Measurements from ENCODE around the gene ADRM1. TPM values are rescaled to one million over a fixed set of nuclear protein-coding genes. Genes with fewer than 3 reads are reported as not detected.
A peak's percentile ranks its signal among the peaks of the same experiment; 100 is the strongest.

Gene ADRM1
- total RNA-seq, 2 experiments from 2014 or later = 92.8 to 103 TPM

GRCh38 chr20:62313460-62314338, 10.9 kb downstream of the ADRM1 start:
- Mint-ChIP-seq H3K9me3 (ENCODE audit: low read depth) (no peaks in the 10 kb centered on the region), H3K27ac (no peak overlapping the region), H3K27me3 (no peaks in the 10 kb centered on the region), H3K36me3 (ENCODE audit: low read depth) (peaks cover 4% of the 10 kb centered on the region), H3K4me1 (no peaks in the 10 kb centered on the region), H3K4me3 (no peak overlapping the region)
- intact Hi-C loops (cut with DNase I, micrococcal nuclease) = no loop called here
- POLR2A ChIA-PET = no interaction called here
- no peak for ATAC-seq
- CTCF ChIA-PET = interaction anchor here (0.8 kb wide), 1 partner anchor 80 kb away, joined by 3 read pairs; no protein-coding TSS in a partner anchor
- no peak for DNase-seq

DNA sequence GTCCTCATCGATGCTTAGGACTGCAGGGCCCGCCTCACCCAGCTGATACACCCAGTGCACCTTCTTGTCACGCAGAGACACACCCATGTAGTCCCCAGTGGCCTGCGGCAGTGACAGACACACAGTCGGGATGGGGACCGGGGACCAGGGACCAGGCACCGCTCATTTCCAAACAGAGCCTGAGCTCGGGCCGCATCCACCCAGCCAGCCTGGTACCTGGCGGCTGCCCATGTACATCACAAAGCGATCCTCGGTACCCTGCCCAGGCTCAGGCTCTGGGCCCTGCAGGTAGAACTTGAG, 11.5 kb downstream of the ADRM1 start:
- ChIA-PET CTCF (interaction anchor here (0.8 kb wide), 1 partner anchor 79 kb away, joined by 3 read pairs; no protein-coding TSS in a partner anchor), POLR2A (no interaction called here)
- Mint-ChIP-seq H3K4me3 (no peak overlapping the region), H3K9me3 (ENCODE audit: low read depth) (no peaks in the 10 kb centered on the region), H3K27ac (no peak overlapping the region), H3K27me3 (no peaks in the 10 kb centered on the region), H3K4me1 (no peaks in the 10 kb centered on the region), H3K36me3 (ENCODE audit: low read depth) (no peaks in the 10 kb centered on the region)
- DNase-seq = no peak
- intact Hi-C loops (cut with DNase I, micrococcal nuclease) = no loop called here
- no peak for ATAC-seq

GRCh38 chr20:62314711-62315302, 12.0 kb downstream of the ADRM1 start:
- Mint-ChIP-seq H3K27me3 (no peaks in the 10 kb centered on the region), H3K4me1 (no peaks in the 10 kb centered on the region), H3K36me3 (ENCODE audit: low read depth) (no peaks in the 10 kb centered on the region), H3K4me3 (no peak overlapping the region), H3K27ac (no peak overlapping the region), H3K9me3 (ENCODE audit: low read depth) (no peaks in the 10 kb centered on the region)
- CTCF ChIA-PET = interaction anchor here (0.8 kb wide), 1 partner anchor 79 kb away, joined by 3 read pairs; no protein-coding TSS in a partner anchor
- no peak for ATAC-seq
- intact Hi-C loops (cut with DNase I, micrococcal nuclease) = no loop called here
- POLR2A ChIA-PET = no interaction called here
- no peak for DNase-seq

GRCh38 chr20:62315773-62316172, 13.0 kb downstream of the ADRM1 start:
- ATAC-seq = no peak
- intact Hi-C loops (cut with DNase I, micrococcal nuclease) = no loop called here
- Mint-ChIP-seq H3K4me1 (no peaks in the 10 kb centered on the region), H3K9me3 (ENCODE audit: low read depth) (no peaks in the 10 kb centered on the region), H3K27me3 (no peaks in the 10 kb centered on the region), H3K27ac (no peak overlapping the region), H3K36me3 (ENCODE audit: low read depth) (no peaks in the 10 kb centered on the region), H3K4me3 (no peak overlapping the region)
- ChIA-PET POLR2A (interaction anchor here (1.2 kb wide), 1 partner anchor 10 kb away, joined by 3 read pairs; no protein-coding TSS in a partner anchor), CTCF (interaction anchor here (0.6 to 1.2 kb wide), 2 partner anchors 10 to 15 kb away, joined by 3 read pairs; no protein-coding TSS in a partner anchor)
- DNase-seq = no peak

- Mint-ChIP-seq H3K27me3 (no peaks in the 10 kb centered on the region), H3K9me3 (ENCODE audit: low read depth) (no peaks in the 10 kb centered on the region), H3K4me1 (no peaks in the 10 kb centered on the region), H3K4me3 (no peak overlapping the region), H3K27ac (no peak overlapping the region), H3K36me3 (ENCODE audit: low read depth) (no peaks in the 10 kb centered on the region)
- DNase-seq (no peak), ATAC-seq (no peak)
- CTCF ChIA-PET = interaction anchor here (1.2 kb wide), 1 partner anchor 9 kb away, joined by 3 read pairs; no protein-coding TSS in a partner anchor
- intact Hi-C loops (cut with DNase I, micrococcal nuclease) = no loop called here
- POLR2A ChIA-PET = interaction anchor here (0.6 to 1.2 kb wide), 2 partner anchors 11 to 23 kb away, joined by 3 to 4 read pairs; no protein-coding TSS in a partner anchor
These were observed 13.8 kb downstream of the ADRM1 start for GRCh38 chr20:62316331-62317166.

DNA sequence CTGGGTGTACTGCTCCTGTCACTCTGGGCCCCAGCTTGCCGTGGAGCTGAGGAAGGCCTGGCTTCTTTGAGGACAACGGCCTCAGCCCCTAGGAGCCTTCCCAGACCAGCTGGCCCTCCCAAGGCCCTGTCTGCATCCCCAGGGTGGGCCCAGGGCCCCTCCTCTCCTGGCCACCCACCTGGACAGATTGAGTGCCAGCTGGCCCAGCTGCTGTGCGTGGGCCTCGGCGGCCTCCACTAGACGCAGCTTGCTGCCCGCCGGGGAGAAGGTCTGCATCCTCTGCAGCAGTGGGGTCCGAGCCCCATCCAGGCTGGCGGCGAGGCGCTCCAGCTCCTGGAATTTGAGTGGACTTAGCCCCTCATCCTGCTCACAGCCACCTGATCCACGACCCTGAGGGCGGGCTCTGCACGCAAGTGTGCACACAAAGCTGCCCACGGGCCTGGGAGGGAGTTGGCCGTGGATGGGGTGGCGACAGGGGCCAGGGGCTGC, 14.4 kb downstream of the ADRM1 start:
- no peak overlapping the region for H3K27ac Mint-ChIP-seq
- no peaks in the 10 kb centered on the region for H3K36me3 Mint-ChIP-seq (ENCODE audit: low read depth)
- no peaks in the 10 kb centered on the region for H3K4me1 Mint-ChIP-seq
- POLR2A ChIA-PET = no interaction called here
- H3K4me3 Mint-ChIP-seq = no peak overlapping the region
- DNase-seq = no peak
- CTCF ChIA-PET = interaction anchor here (1.2 kb wide), 1 partner anchor 8 kb away, joined by 3 read pairs; no protein-coding TSS in a partner anchor
- H3K9me3 Mint-ChIP-seq (ENCODE audit: low read depth) = no peaks in the 10 kb centered on the region
- intact Hi-C loops (cut with DNase I, micrococcal nuclease) = no loop called here
- ATAC-seq = no peak
- H3K27me3 Mint-ChIP-seq = no peaks in the 10 kb centered on the region

GRCh38 chr20:62318400-62319345, 15.9 kb downstream of the ADRM1 start:
- POLR2A ChIA-PET = no interaction called here

DNA sequence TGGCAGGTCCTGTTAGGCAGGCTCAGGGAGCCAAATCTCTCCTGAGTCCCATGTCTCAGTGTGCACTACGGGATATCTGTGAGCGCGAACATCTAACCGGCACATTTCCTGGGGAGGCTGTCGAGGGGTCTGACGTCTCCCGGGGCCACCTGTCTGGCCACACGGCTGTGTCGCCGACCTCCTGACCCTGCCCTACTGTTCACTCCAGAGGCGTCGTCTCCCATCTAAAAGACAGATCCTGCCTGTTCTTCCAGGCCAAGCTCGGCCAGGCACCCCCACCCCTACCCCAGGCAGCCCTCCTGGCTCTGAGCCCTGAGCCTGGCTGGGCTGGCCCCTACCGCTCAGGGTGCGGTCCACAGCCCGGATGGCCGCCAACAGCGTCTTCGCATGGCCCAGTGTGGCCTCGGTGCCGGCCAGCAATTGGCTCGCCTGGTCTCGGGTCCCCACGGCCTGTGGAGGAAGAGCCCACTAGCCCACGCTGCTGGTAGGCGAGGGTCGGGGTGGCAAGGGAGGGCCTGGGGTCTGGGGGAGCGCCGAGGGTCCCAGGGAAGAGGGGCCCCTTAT, 16.6 kb downstream of the ADRM1 start:
- Mint-ChIP-seq H3K4me3 (no peak overlapping the region), H3K9me3 (ENCODE audit: low read depth) (no peaks in the 10 kb centered on the region), H3K36me3 (ENCODE audit: low read depth) (no peaks in the 10 kb centered on the region), H3K4me1 (no peaks in the 10 kb centered on the region), H3K27ac (no peak overlapping the region), H3K27me3 (no peaks in the 10 kb centered on the region)
- intact Hi-C loops (cut with DNase I, micrococcal nuclease) = no loop called here
- ChIA-PET POLR2A (interaction anchor here (0.6 kb wide), 1 partner anchor 975 kb away, joined by 3 read pairs; no protein-coding TSS in a partner anchor), CTCF (no interaction called here)
- ATAC-seq = no peak
- no peak for DNase-seq

More at GRCh38 chr20:62318400-62319345, 15.9 kb downstream of the ADRM1 start:
- Mint-ChIP-seq H3K27ac (no peak overlapping the region), H3K36me3 (ENCODE audit: low read depth) (no peaks in the 10 kb centered on the region), H3K4me1 (no peaks in the 10 kb centered on the region), H3K9me3 (ENCODE audit: low read depth) (no peaks in the 10 kb centered on the region), H3K27me3 (no peaks in the 10 kb centered on the region), H3K4me3 (no peak overlapping the region)
- intact Hi-C loops (cut with DNase I, micrococcal nuclease) = no loop called here
- CTCF ChIA-PET = interaction anchor here (0.6 kb wide), 2 partner anchors 22 to 818 kb away, joined by 3 read pairs; no protein-coding TSS in a partner anchor
- peak; percentile 19 for ATAC-seq
- peak; percentile 40 for DNase-seq

DNA sequence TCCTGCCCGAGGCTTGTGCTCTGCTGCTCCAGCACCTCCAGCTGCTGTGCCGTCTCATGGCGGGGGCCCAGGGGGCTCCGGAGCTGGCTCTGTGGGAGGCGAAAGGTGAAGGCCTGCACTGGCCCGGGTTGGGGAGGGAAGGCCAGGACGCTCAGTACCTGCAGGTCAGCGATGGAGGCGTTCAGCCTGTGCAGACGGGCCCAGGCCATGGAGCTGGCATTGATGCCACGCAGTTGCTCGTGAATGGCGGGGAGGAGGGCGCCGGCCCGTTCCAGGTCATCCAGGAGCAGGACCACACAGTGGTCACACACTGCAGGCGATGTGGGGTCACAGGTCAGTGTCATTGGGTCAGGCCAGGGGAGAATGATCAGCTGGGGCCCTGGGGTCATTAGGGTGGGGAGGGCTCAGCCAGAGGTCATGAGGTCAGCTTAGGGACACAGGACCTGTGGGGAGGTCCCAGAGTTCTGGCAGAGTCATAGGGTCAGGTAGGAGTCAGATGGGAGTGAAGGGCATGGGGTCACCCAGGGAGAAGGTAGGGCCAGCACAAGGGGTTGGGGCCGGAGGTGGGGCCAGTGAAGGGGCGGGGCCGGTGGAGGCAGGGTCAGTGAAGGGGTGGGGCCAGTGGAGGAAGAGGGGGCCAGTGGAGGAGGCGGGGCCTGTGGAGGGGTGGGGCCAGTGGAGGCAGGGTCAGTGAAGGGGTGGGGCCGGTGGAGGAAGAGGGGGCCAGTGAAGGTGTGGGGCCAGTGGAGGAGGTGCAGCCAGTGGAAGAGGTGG, 18.0 kb downstream of the ADRM1 start:
- Mint-ChIP-seq H3K27ac (no peak overlapping the region), H3K9me3 (ENCODE audit: low read depth) (no peaks in the 10 kb centered on the region), H3K4me1 (no peaks in the 10 kb centered on the region), H3K27me3 (no peaks in the 10 kb centered on the region), H3K36me3 (ENCODE audit: low read depth) (no peaks in the 10 kb centered on the region), H3K4me3 (no peak overlapping the region)
- ChIA-PET POLR2A (no interaction called here), CTCF (interaction anchor here (0.6 kb wide), 1 partner anchor 18 kb away, joined by 3 read pairs; the partner anchor contains the start of gene ADRM1)
- peak; percentile 2 for ATAC-seq
- DNase-seq = peak; percentile 51
- intact Hi-C loops (cut with DNase I, micrococcal nuclease) = no loop called here

DNA sequence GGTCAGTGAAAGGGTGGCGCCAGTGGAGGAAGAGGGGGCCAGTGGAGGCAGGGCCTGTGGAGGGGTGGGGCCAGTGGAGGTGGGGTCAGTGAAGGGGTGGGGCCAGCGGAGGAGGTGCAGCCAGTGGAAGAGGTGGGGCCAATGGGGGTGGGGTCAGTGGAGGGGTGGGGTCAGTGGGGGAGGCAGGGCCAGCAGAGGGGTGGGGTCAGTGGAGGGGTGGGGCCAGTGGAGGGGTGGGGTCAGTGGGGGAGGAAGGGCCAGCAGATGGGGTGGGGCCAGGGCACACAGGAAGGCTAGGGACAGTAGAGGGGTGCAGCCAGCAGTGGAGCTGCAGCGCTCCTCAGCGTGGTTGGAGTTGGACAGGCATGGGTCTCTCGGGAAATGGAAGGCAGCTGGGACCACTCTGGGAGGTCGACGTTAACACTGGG, 18.7 kb downstream of the ADRM1 start:
- DNase-seq (peak; percentile 58), ATAC-seq (peak; percentile 49)
- H3K4me1 Mint-ChIP-seq = no peaks in the 10 kb centered on the region
- POLR2A ChIA-PET = no interaction called here
- H3K4me3 Mint-ChIP-seq = no peak overlapping the region
- no peaks in the 10 kb centered on the region for H3K36me3 Mint-ChIP-seq (ENCODE audit: low read depth)
- intact Hi-C loops (cut with DNase I, micrococcal nuclease) = no loop called here
- peak overlapping the region; percentile 42 for H3K27ac Mint-ChIP-seq
- H3K9me3 Mint-ChIP-seq (ENCODE audit: low read depth) = no peaks in the 10 kb centered on the region
- CTCF ChIA-PET = no interaction called here
- H3K27me3 Mint-ChIP-seq = no peaks in the 10 kb centered on the region
